ENCODE results near the gene TTC7B.

Gene TTC7B

DNA sequence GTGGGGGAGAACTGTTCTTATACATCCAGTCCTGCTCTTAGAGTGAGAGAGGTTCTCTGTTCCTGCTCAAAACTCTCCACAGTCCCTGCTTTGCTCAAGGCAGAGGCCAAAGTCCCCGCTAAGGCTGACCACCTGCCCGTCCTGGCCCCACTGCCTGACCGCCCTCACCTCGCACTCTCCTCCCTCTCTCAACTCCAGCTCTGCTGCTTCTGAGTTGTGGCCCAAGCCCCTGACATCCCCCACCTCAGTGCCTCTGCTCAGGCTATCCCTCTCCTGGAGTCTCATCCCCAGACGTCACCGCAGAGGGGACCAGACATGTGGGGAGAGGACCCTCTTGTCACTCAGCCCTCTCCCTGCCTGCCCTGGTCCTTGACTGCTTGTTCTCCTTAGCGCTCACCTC is 308.8 kb downstream of the TTC7B start:
- H3K4me3 ChIP-seq (ENCODE audit: low read length): no peak overlapping the region
- no peak for TF ChIP-seq ZNF274 (IDR thresholded peaks at IDR 0.05; ENCODE audit: low read depth, low read length)

DNA sequence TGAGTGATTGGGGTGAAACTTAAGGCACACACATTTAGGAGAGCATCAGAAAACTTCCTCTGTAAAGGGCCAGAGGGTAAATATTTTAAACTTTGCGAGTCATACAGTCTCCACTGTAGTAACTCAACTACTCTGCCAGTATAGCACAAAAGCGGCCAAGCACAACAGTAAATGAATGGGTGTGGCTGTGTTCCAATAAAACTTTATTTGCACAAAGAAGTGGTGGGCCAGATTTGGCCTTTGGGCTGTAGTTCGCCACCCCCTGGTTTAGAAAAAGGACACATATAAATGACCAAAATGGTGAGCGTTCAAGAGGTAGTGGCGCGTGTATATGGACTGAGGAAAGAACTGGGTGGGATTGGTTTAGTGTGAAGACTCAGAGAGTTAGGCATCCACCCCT is 309.5 kb downstream of the TTC7B start:
- H3K4me3 ChIP-seq (ENCODE audit: low read length): no peak overlapping the region
- TF ChIP-seq ZNF274 (IDR thresholded peaks at IDR 0.05; ENCODE audit: low read depth, low read length): no peak

DNA sequence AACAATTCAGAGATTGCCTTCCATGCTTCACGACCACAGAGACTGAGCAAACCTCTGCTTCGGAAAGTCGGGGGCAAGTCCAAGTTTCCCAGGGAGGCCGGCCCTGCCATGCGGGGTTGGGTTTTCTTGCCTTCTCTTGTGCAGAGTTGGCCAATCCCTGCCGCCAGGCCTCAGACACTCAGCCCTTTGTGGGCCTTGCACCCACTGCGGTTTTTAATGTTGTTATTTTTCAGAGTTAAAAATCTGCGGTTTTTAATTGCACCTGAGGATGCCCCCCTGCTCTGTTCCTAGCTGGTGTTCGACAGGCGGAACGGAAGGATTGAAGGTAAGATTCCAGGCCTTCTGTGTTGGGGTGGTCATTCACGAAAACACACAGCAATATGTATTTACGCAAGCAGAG is 310.7 kb downstream of the TTC7B start:
- no peak overlapping the region for H3K4me3 ChIP-seq (ENCODE audit: low read length)
- no peak for TF ChIP-seq ZNF274 (IDR thresholded peaks at IDR 0.05; ENCODE audit: low read depth, low read length)

DNA sequence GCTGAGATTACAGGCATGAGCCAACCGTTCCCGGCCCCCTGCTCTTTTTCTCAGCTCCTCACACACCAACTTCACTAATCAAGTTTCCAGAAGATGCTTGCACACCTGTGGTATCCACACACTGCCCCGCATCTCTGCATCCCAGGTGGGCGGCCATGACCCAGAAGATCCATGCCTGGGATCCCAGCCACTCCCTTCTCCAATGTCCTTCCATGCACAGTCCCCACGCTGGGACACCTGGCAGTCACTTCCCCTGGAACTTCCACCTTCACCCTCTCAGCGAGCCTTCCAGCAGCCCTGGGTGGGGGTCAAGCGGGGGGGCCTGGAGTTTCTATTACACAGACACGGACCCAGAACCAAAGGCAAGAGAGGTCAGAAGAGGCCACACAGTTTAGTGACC is 311.6 kb downstream of the TTC7B start:
- TF ChIP-seq ZNF274 (IDR thresholded peaks at IDR 0.05; ENCODE audit: low read depth, low read length): no peak
- no peak overlapping the region for H3K4me3 ChIP-seq (ENCODE audit: low read length)

DNA sequence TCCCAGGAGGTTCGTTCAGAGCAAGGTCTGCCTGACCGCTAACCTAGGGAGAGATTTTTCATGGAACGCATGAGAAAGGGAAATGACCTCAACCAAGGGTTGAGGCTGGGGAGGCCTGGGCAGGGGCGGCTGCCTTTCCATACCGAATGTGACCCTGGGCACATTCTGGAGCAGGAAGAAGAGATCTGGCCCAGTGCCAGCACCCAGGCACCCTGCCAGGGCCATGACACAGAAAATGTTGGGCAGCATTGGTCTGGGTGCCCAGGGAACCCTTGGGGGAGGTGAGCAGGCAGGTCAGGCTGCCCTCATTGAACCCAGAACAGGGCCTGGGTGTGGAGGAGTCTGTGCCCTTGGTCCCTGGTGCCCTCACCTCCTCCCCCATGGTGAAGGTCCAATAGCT is 312.6 kb downstream of the TTC7B start:
- no peak overlapping the region for H3K4me3 ChIP-seq (ENCODE audit: low read length)
- TF ChIP-seq ZNF274 (IDR thresholded peaks at IDR 0.05; ENCODE audit: low read depth, low read length): no peak

DNA sequence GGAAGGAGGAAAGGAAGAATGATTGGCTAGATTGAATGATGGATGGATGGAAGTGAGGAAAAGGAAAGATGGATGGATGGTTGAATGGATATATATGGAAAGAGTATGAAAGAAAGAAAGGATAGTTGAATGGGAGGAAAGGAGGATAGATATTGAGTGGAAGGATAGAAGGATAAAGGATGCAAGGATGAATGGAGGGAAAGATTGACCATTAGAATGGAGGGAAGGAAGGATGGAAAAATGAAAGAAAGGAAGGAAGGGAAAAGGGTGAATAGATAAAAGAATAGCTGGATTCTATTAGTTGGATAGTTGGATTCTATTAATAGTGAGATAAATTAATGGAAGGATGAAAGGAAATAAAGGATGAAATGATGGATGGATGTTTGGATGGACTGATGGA is 313.5 kb downstream of the TTC7B start:
- H3K4me3 ChIP-seq (ENCODE audit: low read length): no peak overlapping the region
- TF ChIP-seq ZNF274 (IDR thresholded peaks at IDR 0.05; ENCODE audit: low read depth, low read length): no peak

DNA sequence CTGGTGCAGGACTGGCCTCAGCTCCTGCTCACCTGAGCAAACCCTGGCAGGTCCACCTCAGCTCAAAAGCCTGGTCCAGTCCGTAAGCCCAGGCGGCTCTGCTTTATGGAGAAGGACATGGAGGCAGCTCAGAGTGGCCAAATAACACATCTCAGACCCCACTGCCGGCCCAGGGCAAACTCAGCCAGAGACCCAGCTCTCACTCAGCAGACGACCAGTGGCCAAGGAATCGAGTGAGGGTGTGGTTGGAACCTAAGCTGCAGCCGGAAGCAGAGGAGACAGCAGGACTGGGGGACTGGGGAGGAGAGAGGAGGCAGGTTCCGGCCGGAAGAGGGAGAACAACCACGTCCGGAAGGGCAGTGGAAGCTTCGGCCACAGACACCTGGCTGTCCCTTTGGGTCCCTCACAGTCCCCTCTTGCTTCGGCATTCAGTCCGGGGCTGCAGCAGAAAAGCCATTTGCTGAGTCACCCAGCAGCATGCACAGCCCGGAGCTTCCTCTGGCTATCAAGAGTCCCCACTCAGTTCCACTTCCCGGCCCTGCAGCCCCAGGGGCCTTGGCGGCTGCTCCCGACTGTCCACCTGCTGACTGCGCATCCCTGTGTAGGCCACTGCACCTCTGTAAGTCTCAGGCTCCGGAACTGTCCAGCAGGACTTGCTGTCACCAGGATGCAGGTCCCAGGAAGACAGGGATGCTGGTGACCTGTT is 315.4 kb downstream of the TTC7B start:
- H3K4me3 ChIP-seq (ENCODE audit: low read length): no peak overlapping the region
- no peak for TF ChIP-seq ZNF274 (IDR thresholded peaks at IDR 0.05; ENCODE audit: low read depth, low read length)

DNA sequence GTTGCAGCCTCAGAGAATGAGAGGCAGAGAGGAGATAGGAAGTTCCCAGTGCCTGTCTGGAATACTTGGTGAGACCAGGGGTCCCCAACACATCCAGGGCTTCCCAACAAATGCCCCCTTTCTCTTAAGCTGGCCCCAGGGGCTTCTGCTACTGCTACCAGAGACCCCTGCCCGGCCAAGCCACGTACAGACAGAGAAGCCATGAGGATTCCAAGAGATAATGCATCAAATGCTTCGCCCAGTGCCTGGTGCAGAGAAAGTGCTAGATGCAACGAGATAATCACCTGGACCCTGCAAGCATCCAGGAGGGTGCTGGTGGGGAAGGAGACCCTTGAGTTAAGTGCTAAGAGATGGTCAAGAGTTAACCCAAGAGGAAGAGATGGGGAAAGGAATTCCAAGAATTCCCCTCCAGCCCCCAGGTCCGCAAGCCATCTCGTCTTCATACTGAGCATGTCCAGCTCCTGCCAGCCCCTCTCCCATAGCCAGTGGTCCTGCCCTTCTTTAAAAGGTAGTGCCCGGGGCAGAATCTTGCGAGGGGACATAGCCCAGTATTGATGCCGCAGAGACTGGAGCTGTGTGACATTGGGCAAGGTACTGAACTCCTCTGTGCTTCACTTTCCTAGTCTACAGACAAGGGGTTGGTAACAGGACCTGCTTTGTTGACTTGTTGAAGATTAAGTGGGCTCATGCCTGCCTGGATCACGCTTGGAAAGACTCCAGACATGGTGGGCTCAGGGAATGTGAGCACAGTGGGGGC is 316.1 kb downstream of the TTC7B start:
- no peak for TF ChIP-seq ZNF274 (IDR thresholded peaks at IDR 0.05; ENCODE audit: low read depth, low read length)
- H3K4me3 ChIP-seq (ENCODE audit: low read length): no peak overlapping the region

DNA sequence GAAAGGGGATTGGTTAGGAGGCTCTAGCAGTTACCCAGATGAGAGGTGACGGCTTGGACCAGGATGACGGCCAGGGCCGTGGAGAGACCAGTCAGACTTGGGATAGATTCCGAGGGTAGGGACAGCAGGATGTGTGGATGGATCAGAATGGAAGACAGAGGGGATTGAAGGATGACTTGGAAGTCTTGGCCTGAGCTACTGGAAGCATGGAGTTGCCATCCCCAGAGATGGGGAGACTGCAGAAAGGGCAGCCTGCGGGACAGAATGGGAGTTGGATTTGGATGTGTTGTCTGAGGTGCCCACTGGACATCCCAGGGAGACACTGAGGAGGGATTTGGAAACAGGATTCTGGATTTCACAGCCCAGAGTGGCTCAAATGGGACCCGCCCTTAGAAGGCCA is 317.1 kb downstream of the TTC7B start:
- TF ChIP-seq ZNF274 (IDR thresholded peaks at IDR 0.05; ENCODE audit: low read depth, low read length): no peak
- H3K4me3 ChIP-seq (ENCODE audit: low read length): no peak overlapping the region

DNA sequence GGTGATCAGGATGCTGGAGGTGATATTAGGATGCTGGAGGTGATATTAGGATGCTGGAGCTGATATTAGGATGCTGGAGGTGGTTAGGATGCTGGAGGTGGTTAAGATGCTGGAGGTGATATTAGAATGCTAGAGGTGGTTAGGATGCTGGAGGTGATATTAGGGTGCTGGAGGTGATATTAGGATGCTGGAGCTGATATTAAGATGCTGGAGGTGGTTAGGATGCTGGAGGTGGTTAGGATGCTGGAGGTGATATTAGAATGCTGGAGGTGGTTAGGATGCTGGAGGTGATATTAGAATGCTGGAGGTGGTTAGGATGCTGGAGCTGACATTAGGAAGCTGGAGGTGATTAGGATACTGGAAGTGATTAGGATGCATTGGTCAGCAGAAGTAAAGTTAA is 318.0 kb downstream of the TTC7B start:
- H3K4me3 ChIP-seq (ENCODE audit: low read length): no peak overlapping the region
- TF ChIP-seq ZNF274 (IDR thresholded peaks at IDR 0.05; ENCODE audit: low read depth, low read length): no peak

DNA sequence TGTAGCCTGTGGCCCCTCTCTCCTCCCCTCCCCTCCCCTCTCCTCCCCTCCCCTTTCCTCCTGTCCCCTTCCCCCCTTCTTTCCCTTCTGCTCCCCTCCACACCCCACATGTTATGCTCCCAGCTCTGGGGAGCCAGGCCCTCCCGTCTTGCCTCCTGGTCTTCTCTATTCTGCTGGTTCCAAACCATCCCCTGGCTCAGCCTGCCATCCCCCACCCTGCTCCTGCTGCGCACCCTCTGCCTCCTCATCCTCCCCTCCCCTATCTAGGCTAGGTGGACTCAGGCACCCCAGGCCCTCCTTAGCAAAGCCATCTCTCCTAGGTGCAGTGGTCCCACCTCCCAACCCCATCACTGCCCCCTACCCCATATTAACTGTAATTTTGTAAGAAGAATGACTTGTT is 319.9 kb downstream of the TTC7B start:
- no peak overlapping the region for H3K4me3 ChIP-seq (ENCODE audit: low read length)
- TF ChIP-seq ZNF274 (IDR thresholded peaks at IDR 0.05; ENCODE audit: low read depth, low read length): no peak

DNA sequence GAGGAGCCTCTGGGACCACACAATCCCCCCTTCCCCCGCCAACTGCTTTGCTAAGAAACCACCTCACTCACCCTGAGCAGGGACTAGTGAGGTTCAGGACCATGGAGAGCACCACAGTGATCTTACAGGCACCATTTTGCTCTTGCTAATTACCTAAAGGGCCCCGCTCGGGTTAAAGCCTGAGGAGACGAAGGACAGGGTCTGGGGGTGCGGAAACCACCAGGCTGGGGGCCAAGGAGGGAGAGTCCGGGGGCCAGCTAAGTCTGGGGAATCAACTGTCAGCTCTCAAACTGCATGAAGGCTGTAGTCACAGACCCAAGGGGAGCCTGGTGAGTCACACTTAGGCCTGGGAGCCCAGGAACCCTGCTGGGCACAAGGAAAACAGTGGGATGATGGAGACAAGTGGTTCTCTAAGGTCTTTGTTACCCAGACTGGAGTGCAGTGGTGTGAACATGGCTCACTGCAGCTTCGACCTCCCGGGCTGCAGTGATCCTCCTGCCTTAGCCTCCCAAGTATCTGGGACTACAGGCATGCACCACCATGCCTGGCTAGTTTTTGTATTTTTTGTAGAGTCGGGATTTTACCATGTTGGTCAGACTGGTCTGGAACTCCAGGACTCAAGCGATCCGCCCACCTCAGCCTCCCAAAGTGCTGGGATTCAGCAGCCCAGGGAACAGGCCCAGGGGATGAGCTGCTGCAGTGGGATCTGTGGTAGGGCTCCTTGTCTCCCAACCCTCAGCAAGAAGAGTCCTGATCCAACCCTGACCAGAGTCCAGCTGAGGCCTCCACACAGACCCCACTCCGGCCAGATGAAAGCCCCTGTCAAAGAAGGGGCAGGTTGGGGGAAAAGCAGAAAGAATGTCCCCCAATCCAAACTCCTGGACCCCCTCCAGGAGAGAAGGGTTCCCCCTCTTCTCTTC is 320.6 kb downstream of the TTC7B start:
- TF ChIP-seq ZNF274 (IDR thresholded peaks at IDR 0.05; ENCODE audit: low read depth, low read length): no peak
- H3K4me3 ChIP-seq (ENCODE audit: low read length): no peak overlapping the region

DNA sequence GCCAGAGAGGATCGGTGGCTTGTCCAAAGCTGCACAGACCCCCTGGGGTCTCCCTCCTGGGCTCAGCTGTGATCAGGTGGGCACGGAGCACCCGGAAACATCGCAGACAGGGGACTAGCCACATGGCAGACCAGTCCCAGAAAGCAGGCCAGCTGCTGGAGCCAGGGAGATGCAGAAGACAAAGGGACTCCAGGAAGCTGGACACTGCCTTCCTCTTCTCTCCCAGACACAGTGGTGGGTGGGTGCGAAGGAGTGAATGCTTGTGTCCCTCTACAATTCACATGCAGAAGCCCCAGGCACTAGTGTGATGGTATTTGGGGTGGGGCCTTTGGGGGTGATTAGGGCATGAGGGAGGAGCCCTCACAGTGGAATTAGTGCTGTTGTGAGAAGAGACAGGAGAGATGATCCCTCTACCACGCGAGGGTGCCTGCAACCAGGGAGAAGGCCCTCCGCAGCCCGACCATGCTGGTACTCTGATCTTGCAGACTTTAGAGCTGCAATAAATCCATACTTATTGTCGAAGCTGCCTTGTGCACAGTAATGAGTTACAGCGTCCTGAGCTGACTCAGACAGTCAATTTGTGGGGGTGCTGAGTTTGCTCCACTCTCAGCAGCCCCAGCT is 324.2 kb downstream of the TTC7B start:
- TF ChIP-seq ZNF274 (IDR thresholded peaks at IDR 0.05; ENCODE audit: low read depth, low read length): no peak

DNA sequence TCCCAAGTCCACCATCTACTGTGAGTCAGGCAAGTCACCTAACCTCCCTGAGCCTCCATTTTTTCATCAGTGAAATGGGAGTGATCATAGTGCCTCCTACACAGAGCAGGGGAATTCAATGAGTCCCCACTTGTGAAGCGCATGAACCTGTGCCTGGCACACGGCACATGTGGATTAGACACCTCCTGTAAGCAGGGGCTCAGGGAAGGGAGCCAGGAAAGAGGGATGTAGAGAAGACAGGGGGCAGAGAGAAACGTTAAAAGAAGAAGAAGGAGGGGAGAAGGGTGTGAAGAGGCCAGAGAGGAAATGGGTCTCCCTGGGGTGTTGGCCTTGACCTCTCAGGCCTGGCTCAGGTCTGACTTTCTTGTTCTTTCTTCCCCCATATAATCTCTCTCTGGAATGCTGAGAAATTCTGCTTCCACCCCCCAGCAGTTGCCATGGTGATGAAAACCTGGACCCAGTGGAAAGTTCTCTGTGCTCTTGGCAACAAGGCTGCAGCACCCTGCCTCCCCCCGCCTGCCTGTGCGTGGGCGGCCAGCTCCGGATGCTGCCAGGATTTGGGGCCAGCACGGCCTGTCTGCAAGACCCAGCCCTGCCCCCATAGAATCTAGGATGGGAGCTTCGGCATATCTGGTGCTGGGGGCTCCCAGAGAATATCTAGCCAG is 324.9 kb downstream of the TTC7B start:
- no peak overlapping the region for H3K4me3 ChIP-seq (ENCODE audit: low read length)
- no peak for TF ChIP-seq ZNF274 (IDR thresholded peaks at IDR 0.05; ENCODE audit: low read depth, low read length)

More for the DNA sequence above, 324.2 kb downstream of the TTC7B start:
- H3K4me3 ChIP-seq (ENCODE audit: low read length): no peak overlapping the region

Data from GM08714 (cell line).